HepG2 (cell line): ENCODE data around the gene ONECUT3.

Experiments
- EZH2 ChIP-seq: conservative IDR thresholded peaks from 2 replicates; pipeline ENCODE4 v1.6.1; 2012; ENCODE audit warnings: mild to moderate bottlenecking, low read depth, low read length, moderate library complexity
- HDAC2 ChIP-seq: sonication (generic); formaldehyde crosslinking; IDR thresholded peaks from 2 replicates; pipeline ENCODE4 v1.4.0; 2020; ENCODE audit warnings: missing genetic modification reagents
- MBD4 ChIP-seq: IDR thresholded peaks from 2 replicates; pipeline ENCODE4 v1.6.1; 2012; ENCODE audit warnings: low read length, inconsistent platforms, borderline replicate concordance
- POLR2A ChIP-seq, 2 experiments: IDR thresholded peaks; 2 replicates each; pipeline ENCODE4 v1.6.1; 2011; ENCODE audit warnings: low read depth in 2 of 2, low read length in 2 of 2, mild to moderate bottlenecking in 1 of 2, moderate library complexity in 1 of 2; ENCODE audit not compliant: insufficient read depth in 1 of 2
- ZNF639 ChIP-seq: conservative IDR thresholded peaks from 2 replicates; pipeline ENCODE4 v1.6.1; 2018; ENCODE audit warnings: missing genetic modification reagents

DNA sequence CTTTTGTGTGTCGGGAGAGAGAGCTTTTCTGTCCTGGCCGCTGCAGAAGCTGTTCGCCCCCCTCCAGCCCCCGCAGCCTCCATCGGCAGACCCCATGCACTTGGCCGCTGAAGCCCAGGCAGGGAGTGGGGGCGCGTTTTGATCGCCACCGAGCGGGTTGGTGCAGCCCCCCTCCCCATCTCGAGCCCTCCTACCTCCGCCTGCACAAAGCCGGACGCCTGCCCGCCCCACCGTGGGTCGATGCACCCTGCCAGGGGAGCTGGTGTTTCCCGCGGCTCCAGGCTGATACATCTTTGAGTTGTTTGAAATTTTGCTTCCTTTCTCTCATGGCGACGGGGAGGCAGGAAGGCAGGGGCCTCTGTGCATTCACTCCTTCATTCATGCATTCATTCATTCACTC, 16.4 kb upstream of the ONECUT3 start:
- TF ChIP-seq POLR2A (IDR thresholded peaks at IDR 0.05; ENCODE audit: insufficient read depth in 1 of 2, low read depth in 2 of 2, low read length in 2 of 2) (no peak), ZNF639 (CRISPR knock-in tag) (no peak), EZH2 (no peak), MBD4 (no peak), HDAC2 (CRISPR knock-in tag) (no peak)
